Liver (tissue), 9 donors: ENCODE results near the gene ELOVL3. TPM values are rescaled to one million over a fixed set of nuclear protein-coding genes. Genes with fewer than 3 reads are reported as not detected.

Experiments used
- DNase-seq: peaks from one replicate; pipeline ENCODE4 v3.0.0-alpha.2; 2017; ENCODE audit warnings: low spot score
- H3K27ac ChIP-seq, 2 donors: one replicate each; pipeline ENCODE4 v1.7.0; 2013; ENCODE audit warnings: inconsistent platforms in 2 of 2, low read length in 2 of 2, control low read depth in 1 of 2, low read depth in 1 of 2, mild to moderate bottlenecking in 1 of 2
- H3K27me3 ChIP-seq, 4 donors: one replicate each; pipeline versions ENCODE4 v1.6.1 to v1.7.0; 2013; ENCODE audit warnings: low read length in 3 of 4, inconsistent platforms in 1 of 4, mild to moderate bottlenecking in 1 of 4, moderate library complexity in 1 of 4; ENCODE audit not compliant: control insufficient read depth in 4 of 4, insufficient read depth in 4 of 4
- H3K36me3 ChIP-seq, 4 donors: one replicate each; pipeline versions ENCODE4 v1.6.1 to v1.7.0; 2013; ENCODE audit warnings: low read length in 3 of 4, mild to moderate bottlenecking in 3 of 4, low read depth in 1 of 4, moderate library complexity in 1 of 4; ENCODE audit not compliant: control insufficient read depth in 4 of 4, insufficient read depth in 3 of 4
- H3K4me1 ChIP-seq, 4 donors: one replicate each; pipeline versions ENCODE4 v1.6.1 to v1.7.0; 2013; ENCODE audit warnings: low read length in 3 of 4, mild to moderate bottlenecking in 3 of 4, moderate library complexity in 1 of 4; ENCODE audit not compliant: control insufficient read depth in 4 of 4, insufficient read depth in 4 of 4
- H3K4me3 ChIP-seq, 3 donors: one replicate each; pipeline versions ENCODE4 v1.6.1 to v1.7.0; 2013; ENCODE audit warnings: low read length in 3 of 3, control low read depth in 1 of 3, low read depth in 1 of 3, mild to moderate bottlenecking in 1 of 3
- H3K9ac ChIP-seq, 2 donors: one replicate each; pipeline ENCODE4 v1.7.0; 2013; ENCODE audit warnings: low read length in 2 of 2, mild to moderate bottlenecking in 2 of 2, moderate library complexity in 2 of 2, control low read depth in 1 of 2, low read depth in 1 of 2
- H3K9me3 ChIP-seq, 4 donors: one replicate each; pipeline versions ENCODE4 v1.6.1 to v1.7.0; 2013; ENCODE audit warnings: low read length in 3 of 4; ENCODE audit not compliant: control insufficient read depth in 4 of 4
- EGR1 ChIP-seq, 2 donors: IDR thresholded peaks; 2 replicates each; pipeline ENCODE4 v1.6.1; 2016 to 2018; ENCODE audit warnings: antibody characterized with exemption in 2 of 2, low read depth in 2 of 2
- FOXA2 ChIP-seq: IDR thresholded peaks from 2 replicates; pipeline ENCODE4 v1.6.1; 2016; ENCODE audit warnings: antibody characterized with exemption
- GABPA ChIP-seq, 2 donors: IDR thresholded peaks in 1 of 2; conservative IDR thresholded peaks in 1 of 2; 2 replicates each; pipeline ENCODE4 v1.6.1; 2016; ENCODE audit warnings: antibody characterized with exemption in 2 of 2, mild to moderate bottlenecking in 1 of 2, moderate library complexity in 1 of 2
- HNF4A ChIP-seq, 2 donors: conservative IDR thresholded peaks; 2 replicates each; pipeline ENCODE4 v1.6.1; 2016; ENCODE audit warnings: antibody characterized with exemption in 2 of 2, mild to moderate bottlenecking in 2 of 2
- HNF4G ChIP-seq: IDR thresholded peaks from 2 replicates; pipeline ENCODE4 v1.6.1; 2016; ENCODE audit warnings: antibody characterized with exemption
- JUND ChIP-seq, 2 donors: IDR thresholded peaks; 2 replicates each; pipeline ENCODE4 v1.6.1; 2016; ENCODE audit warnings: antibody characterized with exemption in 2 of 2
- NR2F2 ChIP-seq: IDR thresholded peaks from 2 replicates; pipeline ENCODE4 v1.6.1; 2016; ENCODE audit warnings: antibody characterized with exemption
- RAD21 ChIP-seq, 2 donors: IDR thresholded peaks; 2 replicates each; pipeline ENCODE4 v1.6.1; 2016; ENCODE audit warnings: antibody characterized with exemption in 2 of 2, mild to moderate bottlenecking in 2 of 2
- RXRA ChIP-seq, 2 donors: IDR thresholded peaks; 2 replicates each; pipeline ENCODE4 v1.6.1; 2017 to 2018; ENCODE audit warnings: antibody characterized with exemption in 2 of 2, mild to moderate bottlenecking in 1 of 2
- SP1 ChIP-seq: IDR thresholded peaks from 2 replicates; pipeline ENCODE4 v1.6.1; 2018; ENCODE audit warnings: antibody characterized with exemption, mild to moderate bottlenecking
- TAF1 ChIP-seq: conservative IDR thresholded peaks from 2 replicates; pipeline ENCODE4 v1.6.1; 2016; ENCODE audit warnings: antibody characterized with exemption, mild to moderate bottlenecking
- YY1 ChIP-seq: IDR thresholded peaks from 2 replicates; pipeline ENCODE4 v1.6.1; 2016; ENCODE audit warnings: antibody characterized with exemption, mild to moderate bottlenecking
- WGBS: extraction: QIAGEN DNeasy Blood & Tissue Kit; methylation state at CpG from one replicate; pipeline ENCODE4 v1.1.7; 2013; 5-methylcytosine and 5-hydroxymethylcytosine counted together
- polyA plus RNA-seq, 2 donors: library from polyadenylated mRNA; stranded (reverse) in 1 of 2; unstranded in 1 of 2; fragments of 200-250 nt in 1 of 2; fragments of >200 nt in 1 of 2; fragmentation: Nextera tagmentation in 1 of 2; extraction: Ambion mirVana in 1 of 2; gene quantifications; one replicate each; pipeline versions ENCODE4 v1.2.1 to v1.2.3, GENCODE V29; 2013 to 2015
- total RNA-seq, 2 donors: library from RNA; depleted of rRNA; stranded (reverse); fragments of >200 nt; gene quantifications; one replicate each; pipeline ENCODE4 v1.2.3, GENCODE V29; 2014
- TF ChIP-seq, protein P1 (sequence below): fragments of 150-350 bp; IDR thresholded peaks from 2 replicates; pipeline ENCODE4 v1.5.1; 2017; ENCODE audit warnings: improper control_type of control experiment, low read depth, low read length; ENCODE audit not compliant: missing input control
- TF ChIP-seq, protein P2 (sequence below): IDR thresholded peaks from 2 replicates; pipeline ENCODE4 v1.6.1; 2016; ENCODE audit warnings: antibody characterized with exemption
- TF ChIP-seq, protein P3 (sequence below): IDR thresholded peaks from 2 replicates; pipeline ENCODE4 v1.6.1; 2016; ENCODE audit warnings: antibody characterized with exemption, mild to moderate bottlenecking
- TF ChIP-seq, protein P4 (sequence below): IDR thresholded peaks from 2 replicates; pipeline ENCODE4 v1.6.1; 2016; ENCODE audit warnings: antibody characterized with exemption
- TF ChIP-seq, protein P5 (sequence below): IDR thresholded peaks from 2 replicates; pipeline ENCODE4 v1.6.1; 2016; ENCODE audit warnings: antibody characterized with exemption
- donor health status: healthy.
- donor health status: healthy.
- donor health status: healthy.
- donor health status: healthy.
- donor health status: healthy.

The ELOVL3 gene
- total and polyA plus RNA-seq, 4 donors, result 0.42 TPM; not detected in 3

DNA sequence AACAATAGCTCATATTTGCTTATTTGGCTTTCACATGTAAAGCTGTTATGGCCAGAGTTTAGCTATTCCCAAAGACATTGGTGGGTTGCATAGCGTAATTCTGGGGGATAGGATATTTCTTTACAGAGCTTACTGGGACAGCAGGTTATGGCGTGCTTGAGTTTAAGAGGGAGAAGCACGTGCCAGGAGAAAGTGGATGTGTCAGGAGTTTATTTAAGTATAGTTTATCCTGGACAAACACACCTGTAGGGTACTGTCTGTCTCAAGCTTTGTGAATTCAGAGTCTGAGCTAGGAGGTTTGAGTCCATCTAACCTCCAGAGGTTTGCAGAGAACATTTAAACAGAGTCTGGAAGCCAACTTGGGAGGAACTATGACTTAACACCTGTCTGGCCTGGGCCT, 40.6 kb downstream of the ELOVL3 start:
- Histone ChIP-seq H3K36me3 (peaks cover 0 to 13% (median 3%) of the 10 kb centered on the region in 4 donors), H3K27me3 (no peaks in the 10 kb centered on the region), H3K4me1 (peaks cover 0 to 5% (median 2%) of the 10 kb centered on the region in 4 donors), H3K9me3 (no peaks in the 10 kb centered on the region), H3K9ac (no peak overlapping the region), H3K4me3 (no peak overlapping the region), H3K27ac (no peak overlapping the region)
- TF ChIP-seq YY1 (no peak), NR2F2 (no peak), HNF4A (conservative IDR thresholded peaks at IDR 0.05) (no peak)
- WGBS, result 98% methylated on average over 3 of the region's 3 CpGs
- no peak for DNase-seq

DNA sequence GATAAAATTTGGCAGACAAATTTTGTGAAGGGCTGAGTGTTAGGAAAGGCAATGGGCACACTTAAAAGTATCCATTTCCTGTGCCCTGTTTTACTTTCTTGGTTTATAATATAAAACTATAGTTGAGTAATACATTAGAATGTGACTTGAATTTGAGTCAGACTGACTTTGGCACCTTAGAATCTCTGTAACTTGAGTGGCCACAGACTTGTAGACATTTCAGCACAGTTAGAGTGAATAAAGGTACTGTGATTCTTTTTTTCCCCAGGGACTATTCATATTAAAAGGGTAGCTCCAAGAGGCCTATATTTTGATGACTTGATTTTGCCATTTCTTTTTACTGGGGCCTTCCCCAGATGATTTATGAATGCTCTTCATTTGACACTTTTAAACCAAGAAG, 41.6 kb downstream of the ELOVL3 start:
- H3K4me3 ChIP-seq, result no peak overlapping the region
- no peaks in the 10 kb centered on the region for H3K9me3 ChIP-seq
- no peaks in the 10 kb centered on the region for H3K27me3 ChIP-seq
- H3K36me3 ChIP-seq, result peaks cover 0 to 7% (median under 1%) of the 10 kb centered on the region in 4 donors
- peaks cover 0 to 5% (median 2%) of the 10 kb centered on the region in 4 donors for H3K4me1 ChIP-seq
- TF ChIP-seq, protein P1, sequence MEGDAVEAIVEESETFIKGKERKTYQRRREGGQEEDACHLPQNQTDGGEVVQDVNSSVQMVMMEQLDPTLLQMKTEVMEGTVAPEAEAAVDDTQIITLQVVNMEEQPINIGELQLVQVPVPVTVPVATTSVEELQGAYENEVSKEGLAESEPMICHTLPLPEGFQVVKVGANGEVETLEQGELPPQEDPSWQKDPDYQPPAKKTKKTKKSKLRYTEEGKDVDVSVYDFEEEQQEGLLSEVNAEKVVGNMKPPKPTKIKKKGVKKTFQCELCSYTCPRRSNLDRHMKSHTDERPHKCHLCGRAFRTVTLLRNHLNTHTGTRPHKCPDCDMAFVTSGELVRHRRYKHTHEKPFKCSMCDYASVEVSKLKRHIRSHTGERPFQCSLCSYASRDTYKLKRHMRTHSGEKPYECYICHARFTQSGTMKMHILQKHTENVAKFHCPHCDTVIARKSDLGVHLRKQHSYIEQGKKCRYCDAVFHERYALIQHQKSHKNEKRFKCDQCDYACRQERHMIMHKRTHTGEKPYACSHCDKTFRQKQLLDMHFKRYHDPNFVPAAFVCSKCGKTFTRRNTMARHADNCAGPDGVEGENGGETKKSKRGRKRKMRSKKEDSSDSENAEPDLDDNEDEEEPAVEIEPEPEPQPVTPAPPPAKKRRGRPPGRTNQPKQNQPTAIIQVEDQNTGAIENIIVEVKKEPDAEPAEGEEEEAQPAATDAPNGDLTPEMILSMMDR, result no peak
- no peak for TF ChIP-seq YY1
- TF ChIP-seq SP1, result no peak
- TF ChIP-seq TAF1, result no peak
- no peak for TF ChIP-seq FOXA2
- TF ChIP-seq, protein P2, sequence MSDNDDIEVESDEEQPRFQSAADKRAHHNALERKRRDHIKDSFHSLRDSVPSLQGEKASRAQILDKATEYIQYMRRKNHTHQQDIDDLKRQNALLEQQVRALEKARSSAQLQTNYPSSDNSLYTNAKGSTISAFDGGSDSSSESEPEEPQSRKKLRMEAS, result no peak
- TF ChIP-seq JUND (IDR thresholded peaks at IDR 0.05), result no peak
- no peak for TF ChIP-seq NR2F2
- TF ChIP-seq GABPA (IDR thresholded peaks at IDR 0.05 in 1 of 2, conservative IDR thresholded peaks at IDR 0.05 in 1 of 2), result no peak
- TF ChIP-seq, protein P3, sequence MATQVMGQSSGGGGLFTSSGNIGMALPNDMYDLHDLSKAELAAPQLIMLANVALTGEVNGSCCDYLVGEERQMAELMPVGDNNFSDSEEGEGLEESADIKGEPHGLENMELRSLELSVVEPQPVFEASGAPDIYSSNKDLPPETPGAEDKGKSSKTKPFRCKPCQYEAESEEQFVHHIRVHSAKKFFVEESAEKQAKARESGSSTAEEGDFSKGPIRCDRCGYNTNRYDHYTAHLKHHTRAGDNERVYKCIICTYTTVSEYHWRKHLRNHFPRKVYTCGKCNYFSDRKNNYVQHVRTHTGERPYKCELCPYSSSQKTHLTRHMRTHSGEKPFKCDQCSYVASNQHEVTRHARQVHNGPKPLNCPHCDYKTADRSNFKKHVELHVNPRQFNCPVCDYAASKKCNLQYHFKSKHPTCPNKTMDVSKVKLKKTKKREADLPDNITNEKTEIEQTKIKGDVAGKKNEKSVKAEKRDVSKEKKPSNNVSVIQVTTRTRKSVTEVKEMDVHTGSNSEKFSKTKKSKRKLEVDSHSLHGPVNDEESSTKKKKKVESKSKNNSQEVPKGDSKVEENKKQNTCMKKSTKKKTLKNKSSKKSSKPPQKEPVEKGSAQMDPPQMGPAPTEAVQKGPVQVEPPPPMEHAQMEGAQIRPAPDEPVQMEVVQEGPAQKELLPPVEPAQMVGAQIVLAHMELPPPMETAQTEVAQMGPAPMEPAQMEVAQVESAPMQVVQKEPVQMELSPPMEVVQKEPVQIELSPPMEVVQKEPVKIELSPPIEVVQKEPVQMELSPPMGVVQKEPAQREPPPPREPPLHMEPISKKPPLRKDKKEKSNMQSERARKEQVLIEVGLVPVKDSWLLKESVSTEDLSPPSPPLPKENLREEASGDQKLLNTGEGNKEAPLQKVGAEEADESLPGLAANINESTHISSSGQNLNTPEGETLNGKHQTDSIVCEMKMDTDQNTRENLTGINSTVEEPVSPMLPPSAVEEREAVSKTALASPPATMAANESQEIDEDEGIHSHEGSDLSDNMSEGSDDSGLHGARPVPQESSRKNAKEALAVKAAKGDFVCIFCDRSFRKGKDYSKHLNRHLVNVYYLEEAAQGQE, result no peak
- TF ChIP-seq, protein P4, sequence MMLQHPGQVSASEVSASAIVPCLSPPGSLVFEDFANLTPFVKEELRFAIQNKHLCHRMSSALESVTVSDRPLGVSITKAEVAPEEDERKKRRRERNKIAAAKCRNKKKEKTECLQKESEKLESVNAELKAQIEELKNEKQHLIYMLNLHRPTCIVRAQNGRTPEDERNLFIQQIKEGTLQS, result no peak
- no peak for TF ChIP-seq HNF4A (conservative IDR thresholded peaks at IDR 0.05)
- no peak for TF ChIP-seq HNF4G
- no peak for TF ChIP-seq EGR1 (IDR thresholded peaks at IDR 0.05; ENCODE audit: low read depth in 2 of 2)
- TF ChIP-seq, protein P5, sequence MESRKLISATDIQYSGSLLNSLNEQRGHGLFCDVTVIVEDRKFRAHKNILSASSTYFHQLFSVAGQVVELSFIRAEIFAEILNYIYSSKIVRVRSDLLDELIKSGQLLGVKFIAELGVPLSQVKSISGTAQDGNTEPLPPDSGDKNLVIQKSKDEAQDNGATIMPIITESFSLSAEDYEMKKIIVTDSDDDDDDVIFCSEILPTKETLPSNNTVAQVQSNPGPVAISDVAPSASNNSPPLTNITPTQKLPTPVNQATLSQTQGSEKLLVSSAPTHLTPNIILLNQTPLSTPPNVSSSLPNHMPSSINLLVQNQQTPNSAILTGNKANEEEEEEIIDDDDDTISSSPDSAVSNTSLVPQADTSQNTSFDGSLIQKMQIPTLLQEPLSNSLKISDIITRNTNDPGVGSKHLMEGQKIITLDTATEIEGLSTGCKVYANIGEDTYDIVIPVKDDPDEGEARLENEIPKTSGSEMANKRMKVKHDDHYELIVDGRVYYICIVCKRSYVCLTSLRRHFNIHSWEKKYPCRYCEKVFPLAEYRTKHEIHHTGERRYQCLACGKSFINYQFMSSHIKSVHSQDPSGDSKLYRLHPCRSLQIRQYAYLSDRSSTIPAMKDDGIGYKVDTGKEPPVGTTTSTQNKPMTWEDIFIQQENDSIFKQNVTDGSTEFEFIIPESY, result no peak
- TF ChIP-seq RXRA (IDR thresholded peaks at IDR 0.05), result no peak
- no peak for TF ChIP-seq RAD21 (IDR thresholded peaks at IDR 0.05)
- no peak for DNase-seq
- H3K27ac ChIP-seq, result no peak overlapping the region
- no peak overlapping the region for H3K9ac ChIP-seq
